ENCODE data around the gene OLIG2. TPM values are rescaled to one million over a fixed set of nuclear protein-coding genes. Genes with fewer than 3 reads are reported as not detected.

OLIG2 gene
- total RNA-seq, 3 donors from 2014 or later (not counting 1 experiment from before 2014, with no cell fraction given): not detected

GRCh38 chr21:33075596-33076195, 50.0 kb downstream of the OLIG2 start:
- Mint-ChIP-seq H3K27ac (no peak overlapping the region), H3K36me3 (no peaks in the 10 kb centered on the region), H3K4me3 (no peak overlapping the region), H3K4me1 (peaks cover 42 to 44% of the 10 kb centered on the region in 2 donors), H3K27me3 (ENCODE audit: low read depth in 2 of 2) (peaks cover 41 to 49% of the 10 kb centered on the region in 2 donors), H3K9me3 (no peaks in the 10 kb centered on the region)
- no peaks in the 10 kb centered on the region for H3K9me3 ChIP-seq (ENCODE audit: control insufficient read depth, insufficient read depth, low read length)
- intact Hi-C loops (cut with micrococcal nuclease): loop anchor here (5.0 kb wide), 1 partner anchor 38 kb away; no protein-coding TSS in a partner anchor
- no peak for TF ChIP-seq CTCF (IDR thresholded peaks at IDR 0.05)
- H3K4me1 ChIP-seq (ENCODE audit: control insufficient read depth, insufficient read depth, low read length): peaks cover 19% of the 10 kb centered on the region
- peaks cover 34% of the 10 kb centered on the region for H3K27me3 ChIP-seq (ENCODE audit: control insufficient read depth, insufficient read depth, low read length)
- WGBS (ENCODE audit: insufficient coverage): 84% methylated on average over 11 of the region's 11 CpGs
- no peak overlapping the region for H3K27ac ChIP-seq (ENCODE audit: low read length)
- H3K4me3 ChIP-seq (ENCODE audit: low read length): no peak overlapping the region
- no peaks in the 10 kb centered on the region for H3K36me3 ChIP-seq (ENCODE audit: control insufficient read depth, insufficient read depth, low read length)
- DNase-seq (no peak), ATAC-seq (no peak)

GRCh38 chr21:33076600-33077329, 51.0 kb downstream of the OLIG2 start:
- intact Hi-C loops (cut with micrococcal nuclease): loop anchor here (5.0 kb wide), 1 partner anchor 39 kb away; no protein-coding TSS in a partner anchor
- Mint-ChIP-seq H3K27me3 (ENCODE audit: low read depth in 2 of 2) (peaks cover 41% of the 10 kb centered on the region in 2 donors), H3K4me1 (peaks cover 35 to 36% of the 10 kb centered on the region in 2 donors), H3K36me3 (no peaks in the 10 kb centered on the region), H3K4me3 (no peak overlapping the region), H3K27ac (no peak overlapping the region), H3K9me3 (no peaks in the 10 kb centered on the region)
- Histone ChIP-seq H3K27me3 (ENCODE audit: control insufficient read depth, insufficient read depth, low read length) (peaks cover 25% of the 10 kb centered on the region), H3K4me3 (ENCODE audit: low read length) (no peak overlapping the region), H3K36me3 (ENCODE audit: control insufficient read depth, insufficient read depth, low read length) (no peaks in the 10 kb centered on the region), H3K4me1 (ENCODE audit: control insufficient read depth, insufficient read depth, low read length) (peaks cover 10% of the 10 kb centered on the region), H3K9me3 (ENCODE audit: control insufficient read depth, insufficient read depth, low read length) (no peaks in the 10 kb centered on the region), H3K27ac (ENCODE audit: low read length) (no peak overlapping the region)
- TF ChIP-seq CTCF (IDR thresholded peaks at IDR 0.05): no peak
- ATAC-seq (no peak), DNase-seq (no peak)
- WGBS (ENCODE audit: insufficient coverage): 91% methylated on average over 8 of the region's 11 CpGs

Other genes with a start within 250 kb of the OLIG2 start
- gene OLIG1, start 44.2 kb downstream of the OLIG2 start, total RNA-seq: 1 to 10 TPM in 1 of 3 donors, under 1 TPM in 2; 0.47 to 1.4 (median 0.48) TPM
- gene IFNAR2, start 204.0 kb downstream of the OLIG2 start, total RNA-seq: 100 to 1,000 TPM in 1 of 3 donors, 10 to 100 TPM in 2; 65.4 to 105 (median 70.9) TPM
- 10 to 100 TPM; 18.4 to 27.8 (median 27.3) TPM for gene IL10RB, start 240.4 kb downstream of the OLIG2 start, total RNA-seq

All from natural killer cell (primary cell).